ENCODE measurements around the gene DNAJC27.

GRCh38 chr2:24957221-24957620 lies 14.5 kb downstream of the DNAJC27 start:
- TF ChIP-seq CTCF (IDR thresholded peaks at IDR 0.05) (no peak), POLR2A (IDR thresholded peaks at IDR 0.05) (no peak)

All from body of pancreas (tissue), 4 donors.